ENCODE data around the gene PSMD8. TPM values are rescaled to one million over a fixed set of nuclear protein-coding genes. Genes with fewer than 3 reads are reported as not detected.

The PSMD8 gene
- total and polyA plus RNA-seq, 2 of the 8 experiments (the other 6 are each of a cell fraction or from before 2014, with no cell fraction given) = 170 to 486 TPM

GRCh38 chr19:38404858-38405257, 30.5 kb downstream of the PSMD8 start (continued):
- TF ChIP-seq ATF2 (IDR thresholded peaks at IDR 0.05; ENCODE audit: low read length) (no peak), TCF12 (IDR thresholded peaks at IDR 0.05; ENCODE audit: low read depth, low read length) (no peak), POLR2AphosphoS5 (IDR thresholded peaks at IDR 0.05; ENCODE audit: low read depth, low read length) (no peak), CEBPB (IDR thresholded peaks at IDR 0.05; ENCODE audit: low read depth, low read length) (no peak), CBX5 (IDR thresholded peaks at IDR 0.05; ENCODE audit: low read depth, low read length) (no peak), MAX (IDR thresholded peaks at IDR 0.05) (no peak), RFX5 (IDR thresholded peaks at IDR 0.05; ENCODE audit: borderline replicate concordance, low read depth, low read length) (no peak)

Measured in H1 (cell line).